SU-DHL-6 (cell line): ENCODE measurements around the gene TMF1.

Experiments
- H2AFZ ChIP-seq: fragments of 200-600 bp; sonication (generic); 2 replicates; pipeline ENCODE4 v1.6.1; 2014; ENCODE audit warnings: low read depth, mild to moderate bottlenecking, moderate library complexity, mixed read lengths, antibody characterized with exemption, low read length; ENCODE audit not compliant: severe bottlenecking
- H3F3A ChIP-seq: fragments of 200-600 bp; shearing (Covaris generic); 2 replicates; pipeline ENCODE4 v1.6.0; 2016; ENCODE audit warnings: antibody characterized with exemption, mild to moderate bottlenecking; ENCODE audit not compliant: insufficient read depth
- H3K27ac ChIP-seq: fragments of 200-600 bp; sonication (generic); 2 replicates; pipeline ENCODE4 v1.5.1; 2016; ENCODE audit warnings: low read depth, mild to moderate bottlenecking, low read length, moderate library complexity, mixed read lengths
- H3K27me3 ChIP-seq: fragments of 200-600 bp; sonication (generic), shearing (Covaris generic); 2 replicates; pipeline ENCODE4 v1.6.0; 2014; ENCODE audit warnings: mild to moderate bottlenecking, low read length
- H3K36me3 ChIP-seq: fragments of 200-600 bp; sonication (generic); 2 replicates; pipeline ENCODE4 v1.6.1; 2014; ENCODE audit warnings: mild to moderate bottlenecking, low read length, mixed read lengths
- H3K4me2 ChIP-seq: fragments of 300-600, 200-600 bp; shearing (Covaris generic), sonication (generic); 2 replicates; pipeline ENCODE4 v1.6.0; 2014; ENCODE audit warnings: low read length, low read depth, mild to moderate bottlenecking; ENCODE audit not compliant: poor library complexity, severe bottlenecking
- H3K4me3 ChIP-seq: fragments of 200-600 bp; sonication (generic); 2 replicates; pipeline ENCODE4 v1.5.1; 2014; ENCODE audit warnings: antibody characterized with exemption, low read length, mild to moderate bottlenecking, mixed read lengths; ENCODE audit not compliant: insufficient read depth, poor library complexity, severe bottlenecking
- H3K79me2 ChIP-seq: fragments of 200-600 bp; sonication (generic); 2 replicates; pipeline ENCODE4 v1.6.1; 2014; ENCODE audit warnings: mild to moderate bottlenecking, low read length, moderate library complexity; ENCODE audit not compliant: insufficient read depth
- H3K9ac ChIP-seq: fragments of 200-600 bp; sonication (generic); 2 replicates; pipeline ENCODE4 v1.7.0; 2014; ENCODE audit warnings: mild to moderate bottlenecking, low read length
- H3K9me2 ChIP-seq: fragments of 200-600 bp; sonication (generic); replicated peaks from 2 replicates; pipeline ENCODE4 v1.6.1; 2014; ENCODE audit warnings: low read length; ENCODE audit not compliant: insufficient read depth
- H3K9me3 ChIP-seq: fragments of 200-600 bp; sonication (generic); 2 replicates; pipeline ENCODE4 v1.6.1; 2014; ENCODE audit warnings: low read length, mixed read lengths; ENCODE audit not compliant: insufficient read depth
- H4K20me1 ChIP-seq: fragments of 200-600 bp; sonication (generic); 2 replicates; pipeline ENCODE4 v1.6.1; 2014; ENCODE audit warnings: low read depth, mild to moderate bottlenecking, antibody characterized with exemption, low read length, moderate library complexity, mixed read lengths
- CTCF ChIP-seq: fragments of 200-600 bp; sonication (generic); IDR thresholded peaks from one replicate; pipeline ENCODE4 v1.5.1; 2017; ENCODE audit warnings: antibody characterized with exemption, mild to moderate bottlenecking, low read length, moderate library complexity; ENCODE audit not compliant: insufficient read depth, poor library complexity, severe bottlenecking
- EZH2phosphoT487 ChIP-seq: fragments of 200-600 bp; sonication (generic), shearing (Covaris generic); conservative IDR thresholded peaks from 2 replicates; pipeline ENCODE4 v1.6.1; 2018; ENCODE audit warnings: mild to moderate bottlenecking, antibody characterized with exemption, low read length, moderate library complexity, mixed read lengths

Gene TMF1

GRCh38 chr3:69016901-69017300 lies 35.2 kb downstream of the TMF1 start:
- peaks cover 10% of the 10 kb centered on the region for H3K79me2 ChIP-seq
- peaks cover 11% of the 10 kb centered on the region for H3F3A ChIP-seq
- H4K20me1 ChIP-seq, result no peaks in the 10 kb centered on the region
- H3K27ac ChIP-seq, result no peak overlapping the region
- H3K9me2 ChIP-seq, result no peaks in the 10 kb centered on the region
- no peaks in the 10 kb centered on the region for H3K9me3 ChIP-seq
- H3K36me3 ChIP-seq, result peaks cover 13% of the 10 kb centered on the region
- no peaks in the 10 kb centered on the region for H3K27me3 ChIP-seq
- H3K4me2 ChIP-seq, result no peak overlapping the region
- no peak overlapping the region for H2AFZ ChIP-seq
- no peak overlapping the region for H3K9ac ChIP-seq
- TF ChIP-seq CTCF (no peak), EZH2phosphoT487 (no peak)
- H3K4me3 ChIP-seq, result no peak overlapping the region

GRCh38 chr3:69016102-69016501 lies 36.0 kb downstream of the TMF1 start:
- no peak overlapping the region for H3K9ac ChIP-seq
- no peaks in the 10 kb centered on the region for H4K20me1 ChIP-seq
- no peak overlapping the region for H3K4me3 ChIP-seq
- peak overlapping the region; percentile 94 for H3K4me2 ChIP-seq
- peaks cover 14% of the 10 kb centered on the region for H3F3A ChIP-seq
- H3K79me2 ChIP-seq, result peaks cover 10% of the 10 kb centered on the region
- H3K36me3 ChIP-seq, result peaks cover 11% of the 10 kb centered on the region
- no peaks in the 10 kb centered on the region for H3K9me3 ChIP-seq
- TF ChIP-seq EZH2phosphoT487 (no peak), CTCF (no peak)
- no peak overlapping the region for H3K27ac ChIP-seq
- H3K9me2 ChIP-seq, result no peaks in the 10 kb centered on the region
- no peaks in the 10 kb centered on the region for H3K27me3 ChIP-seq
- H2AFZ ChIP-seq, result no peak overlapping the region

- peak overlapping the region; percentile 94 for H3K4me2 ChIP-seq
- H4K20me1 ChIP-seq, result no peaks in the 10 kb centered on the region
- H3K27ac ChIP-seq, result peak overlapping the region; percentile 53
- no peaks in the 10 kb centered on the region for H3K9me2 ChIP-seq
- no peaks in the 10 kb centered on the region for H3K9me3 ChIP-seq
- H3K27me3 ChIP-seq, result no peaks in the 10 kb centered on the region
- H3K4me3 ChIP-seq, result peak overlapping the region; percentile 95
- TF ChIP-seq CTCF (no peak), EZH2phosphoT487 (no peak)
- H3K79me2 ChIP-seq, result peaks cover 10% of the 10 kb centered on the region
- H3F3A ChIP-seq, result peaks cover 14% of the 10 kb centered on the region
- peak overlapping the region; percentile 90 for H2AFZ ChIP-seq
- 0 out of 2 replicates have a peak, but pooled peaks cover 10% of the 10 kb centered on the region for H3K36me3 ChIP-seq
- peak overlapping the region; percentile 97 for H3K9ac ChIP-seq
Measured at GRCh38 chr3:69014022-69014580, 38.0 kb downstream of the TMF1 start.
